HG02885 (cell line): Measurements from ENCODE around the gene SLC12A8.
"Not testable (repeated sequence)": the region's sequence is repeated elsewhere in the genome, so short reads cannot be mapped to it uniquely, and the experiment has no call there.

Experiments
- ATAC-seq: cut with Tn5 transposase; IDR thresholded peaks from one replicate; pipeline ENCODE4 v1.9.1; 2021; ENCODE audit warnings: mild to moderate bottlenecking; ENCODE audit not compliant: unreplicated experiment, poor library complexity

Gene SLC12A8

GRCh38 chr3:125083776-125084175, 128.8 kb downstream of the SLC12A8 start:
- no peak for ATAC-seq

- ATAC-seq, result not testable (repeated sequence)
Measured at GRCh38 chr3:125082339-125082738, 130.2 kb downstream of the SLC12A8 start.

DNA sequence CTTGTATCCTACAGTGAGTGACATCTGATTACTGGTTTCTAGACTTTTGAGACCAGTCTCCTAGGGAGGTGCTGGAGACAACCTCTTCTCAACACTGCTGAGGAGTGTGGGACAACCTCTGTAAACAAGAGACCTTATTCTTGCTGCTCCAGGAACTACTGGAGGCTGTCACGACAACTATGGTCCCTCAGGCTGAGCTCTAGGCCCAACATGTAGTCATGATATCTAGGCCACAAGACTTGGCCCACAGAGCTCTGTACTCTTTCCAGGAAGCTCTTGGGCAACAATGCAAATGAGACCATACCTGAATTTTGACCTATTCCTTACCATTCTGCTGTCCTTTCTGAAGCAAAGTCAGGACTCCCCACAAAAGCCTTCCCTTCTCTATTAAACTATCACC, 132.5 kb downstream of the SLC12A8 start:
- ATAC-seq, result no peak

DNA sequence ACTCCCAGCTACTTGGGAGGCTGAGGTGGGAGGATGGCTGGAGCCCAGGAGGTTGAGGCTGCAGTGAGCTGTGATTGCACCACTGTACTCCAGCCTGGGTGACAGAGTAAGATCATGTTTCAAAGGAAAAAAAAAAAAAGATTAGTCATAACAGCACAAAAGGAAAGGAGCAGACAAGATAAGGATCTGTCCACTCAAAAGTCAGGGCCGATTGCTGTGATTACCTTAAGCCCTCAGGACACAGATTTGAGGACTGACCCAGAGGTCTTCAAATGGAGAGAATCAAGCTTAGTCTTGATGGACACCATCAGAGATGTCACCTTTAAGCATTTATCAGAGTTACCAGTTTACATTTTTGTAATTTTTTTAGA, 132.9 kb downstream of the SLC12A8 start:
- ATAC-seq, result no peak

DNA sequence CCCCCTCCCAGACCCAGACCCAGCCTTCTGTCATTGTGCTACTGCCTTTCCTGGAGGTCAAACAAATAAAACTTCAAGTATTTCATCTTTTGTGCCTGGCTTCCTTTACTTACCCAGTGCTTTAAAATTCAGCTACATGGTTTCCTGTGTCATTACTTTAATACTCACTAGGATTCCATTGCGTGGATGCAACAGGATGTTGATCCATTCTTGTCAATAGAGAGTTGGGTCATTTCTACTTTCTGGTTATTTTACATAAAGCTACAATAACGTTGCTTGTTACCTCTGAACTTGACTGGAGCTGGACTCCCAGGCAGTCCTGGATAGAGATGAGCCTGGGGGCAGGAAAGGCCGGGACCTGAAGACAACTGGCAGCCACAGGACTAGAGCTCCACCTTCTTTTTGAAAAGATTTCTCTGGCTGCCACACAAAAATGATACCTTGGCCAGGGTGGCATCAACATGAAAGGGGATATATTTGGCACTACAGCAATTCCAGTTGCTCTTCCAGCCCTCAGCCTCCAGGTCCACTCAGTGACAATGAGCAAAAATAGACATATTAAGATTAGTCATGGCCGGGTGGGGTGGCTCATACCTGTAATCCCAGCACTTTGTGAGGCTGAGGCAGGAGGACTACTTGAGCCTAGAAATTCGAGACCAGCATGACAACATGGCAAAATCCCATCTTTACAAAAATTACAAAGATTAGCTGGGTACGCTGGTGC, 133.4 kb downstream of the SLC12A8 start:
- ATAC-seq, result no peak

DNA sequence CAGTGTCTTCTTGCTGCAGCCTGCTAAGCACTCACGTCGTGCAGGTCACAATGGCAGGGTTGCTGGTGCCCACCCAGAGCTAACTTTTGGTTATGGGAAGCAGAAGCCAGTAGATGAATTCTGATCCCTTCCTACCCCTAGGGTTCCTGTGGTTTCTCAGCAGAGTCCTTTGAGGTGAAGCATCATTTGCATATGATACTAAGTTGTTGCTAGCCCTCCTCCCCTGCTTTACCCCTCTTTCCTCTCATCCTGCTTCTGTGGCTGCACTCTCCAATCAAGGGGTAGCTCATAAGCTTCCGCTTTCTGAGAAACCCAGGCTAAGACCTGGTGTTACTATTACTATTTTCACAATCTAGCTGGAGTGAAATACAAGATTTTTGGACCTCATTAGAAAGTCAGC, 134.7 kb downstream of the SLC12A8 start:
- no peak for ATAC-seq

- ATAC-seq, result no peak
Measured at GRCh38 chr3:125076464-125076863, 136.1 kb downstream of the SLC12A8 start.

- ATAC-seq, result no peak
Measured at GRCh38 chr3:125075738-125076137, 136.8 kb downstream of the SLC12A8 start.

GRCh38 chr3:125073390-125073905, 139.1 kb downstream of the SLC12A8 start:
- no peak for ATAC-seq

DNA sequence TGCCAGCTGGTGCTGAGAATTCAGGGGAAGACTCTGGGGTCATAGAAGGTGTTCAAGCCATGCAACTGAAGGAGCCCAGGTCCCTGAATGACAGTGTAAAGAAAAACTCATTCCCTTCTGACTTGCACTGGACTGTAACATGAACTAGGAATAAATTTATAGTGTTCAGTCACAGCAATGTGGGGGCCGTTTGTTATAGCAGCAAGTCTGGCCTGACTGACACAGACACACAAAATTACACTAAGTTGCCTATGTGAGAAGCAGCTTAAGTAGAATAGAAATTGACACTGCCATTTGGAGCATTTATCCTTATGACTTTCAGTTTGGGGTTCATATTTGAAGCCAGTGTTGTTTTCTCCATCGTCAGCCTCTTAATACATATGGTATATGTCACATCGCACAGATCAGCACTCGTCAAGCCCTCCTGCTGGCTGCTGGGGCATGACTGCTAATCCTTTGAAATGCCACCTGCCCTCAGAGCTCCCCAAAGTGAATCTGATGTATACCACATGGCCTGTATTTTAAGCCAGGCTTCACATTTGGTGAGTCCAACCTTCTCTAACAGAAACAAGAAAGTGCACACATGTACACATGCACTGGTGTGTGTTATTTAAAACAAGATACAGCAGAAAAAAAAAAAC, 139.7 kb downstream of the SLC12A8 start:
- ATAC-seq, result no peak

- no peak for ATAC-seq
Measured at GRCh38 chr3:125072301-125072700, 140.2 kb downstream of the SLC12A8 start.

DNA sequence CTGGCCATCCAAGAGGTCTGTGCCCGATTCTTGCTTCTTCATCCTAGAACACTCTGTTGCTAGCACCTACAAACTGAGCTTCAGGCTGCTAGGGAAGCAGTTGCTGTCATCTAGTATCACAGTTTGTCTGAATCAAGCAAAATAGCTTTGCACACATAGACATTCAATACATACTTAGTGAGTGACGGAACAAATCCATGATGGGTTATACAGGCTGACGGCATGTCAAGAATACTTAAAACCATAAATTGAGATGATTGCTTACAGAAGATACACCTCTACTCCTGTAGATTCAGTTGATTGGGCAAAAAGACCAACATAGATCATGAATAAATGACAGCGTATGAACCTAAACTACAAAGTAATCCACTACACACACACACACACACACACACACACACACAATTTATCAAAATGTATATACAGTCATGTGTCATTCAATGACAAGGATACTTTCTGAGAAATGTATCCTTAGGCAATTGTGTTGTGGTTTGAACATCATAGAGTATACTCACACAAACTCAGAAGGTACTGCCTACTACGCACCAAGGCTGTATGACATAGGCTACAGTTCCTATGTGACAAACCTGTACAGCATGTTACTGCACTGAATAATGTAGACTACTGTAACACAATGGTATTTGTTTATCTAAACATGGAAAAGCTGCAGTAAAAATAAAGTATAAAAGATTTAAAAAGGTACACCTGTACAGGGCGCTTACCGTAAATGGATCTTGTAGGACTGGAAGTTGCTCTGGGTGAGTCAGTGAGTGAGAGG, 142.4 kb downstream of the SLC12A8 start:
- ATAC-seq, result no peak

GRCh38 chr3:125069452-125069851, 143.1 kb downstream of the SLC12A8 start:
- ATAC-seq, result no peak

DNA sequence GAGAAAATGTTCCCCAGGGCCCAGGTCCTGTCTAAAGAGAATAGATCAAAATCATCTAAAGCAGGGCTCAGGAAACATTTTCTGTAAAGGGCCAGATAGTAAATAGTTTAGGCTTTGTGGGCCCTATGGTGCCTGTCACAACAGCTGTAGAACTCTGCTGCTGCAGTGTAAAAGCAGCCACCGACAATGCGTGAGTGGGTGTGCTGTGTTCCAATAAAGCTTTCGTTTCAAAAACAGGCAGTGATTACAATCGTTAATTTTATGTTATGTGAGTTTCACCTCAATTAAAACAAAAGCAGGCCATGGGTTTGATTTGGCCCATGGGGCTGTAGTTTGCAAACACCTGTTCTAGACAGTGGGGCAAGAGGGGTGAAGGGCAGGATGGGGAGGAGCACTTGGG, 144.3 kb downstream of the SLC12A8 start:
- no peak for ATAC-seq

- ATAC-seq, result no peak
Measured at GRCh38 chr3:125067225-125067624, 145.3 kb downstream of the SLC12A8 start.

GRCh38 chr3:125062904-125063618, 149.5 kb downstream of the SLC12A8 start:
- ATAC-seq, result no peak

- no peak for ATAC-seq
Measured at GRCh38 chr3:125061646-125062045, 150.9 kb downstream of the SLC12A8 start.

DNA sequence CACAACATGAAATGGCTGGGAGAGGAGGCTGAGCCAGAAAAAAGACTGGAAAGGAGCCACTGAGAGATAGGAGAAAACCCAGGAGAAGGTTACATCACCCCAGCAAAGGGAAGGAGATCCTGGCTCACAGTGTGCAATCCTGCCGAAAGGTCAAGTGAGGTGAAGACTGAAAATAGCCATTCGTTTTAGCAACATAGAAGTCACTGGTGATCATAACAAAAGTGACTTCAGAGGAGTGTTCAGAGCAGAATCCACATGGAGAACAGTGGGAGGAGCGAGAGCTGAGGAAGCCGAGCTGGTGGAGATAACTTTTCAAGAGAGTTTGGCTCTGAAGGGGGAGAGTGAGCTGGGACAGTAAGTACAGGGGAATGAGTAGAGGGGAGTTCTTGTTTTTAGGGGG, 151.4 kb downstream of the SLC12A8 start:
- no peak for ATAC-seq

DNA sequence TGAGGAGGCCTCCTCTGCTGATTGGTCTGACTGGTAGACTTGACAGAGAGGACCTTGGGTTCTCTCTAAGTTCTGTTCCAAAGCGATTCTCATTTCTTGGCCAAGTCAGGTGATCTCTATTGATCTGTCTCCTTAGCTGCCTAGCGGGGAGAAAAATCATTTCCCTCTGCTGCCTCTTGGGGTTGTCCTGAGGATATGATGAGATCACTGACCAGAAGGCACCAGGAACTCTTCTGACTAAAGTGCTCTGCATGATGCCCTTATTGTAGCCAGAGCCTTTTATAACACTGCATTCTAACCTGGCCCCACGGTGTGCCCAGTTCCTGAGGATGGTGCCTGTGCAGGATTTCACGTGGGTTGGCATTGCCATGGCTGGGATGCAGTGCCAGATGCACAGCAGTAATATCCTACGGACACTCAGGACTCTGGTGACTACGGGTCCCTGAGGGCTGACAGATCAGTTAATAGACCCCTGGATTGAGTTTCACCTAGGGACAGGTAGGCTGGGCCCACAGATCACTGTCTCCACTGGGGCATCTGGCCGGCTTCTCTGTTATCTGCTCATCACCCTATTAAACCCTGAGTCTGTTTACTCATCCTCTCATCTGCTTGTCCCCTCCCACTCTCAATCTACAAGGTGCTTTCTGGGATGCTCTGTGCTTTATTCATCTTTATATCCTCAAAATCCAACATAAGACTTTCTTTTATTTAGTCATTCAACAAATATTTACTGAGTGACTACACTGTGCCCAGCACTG, 152.9 kb downstream of the SLC12A8 start:
- ATAC-seq, result no peak

- ATAC-seq, result no peak
Measured at GRCh38 chr3:125058959-125059358, 153.6 kb downstream of the SLC12A8 start.
